ENCODE data around the gene ACAD11. TPM values are rescaled to one million over a fixed set of nuclear protein-coding genes. Genes with fewer than 3 reads are reported as not detected.

Gene ACAD11
- total RNA-seq, 2 experiments from 2014 or later: 18.5 to 23.5 TPM

- Histone ChIP-seq H2AFZ (ENCODE audit: low read length) (no peak overlapping the region), H4K20me1 (ENCODE audit: insufficient read depth, low read length) (no peaks in the 10 kb centered on the region), H3K4me3 (ENCODE audit: low read depth, low read length, poor library complexity, severe bottlenecking) (no peak overlapping the region), H3K27ac (ENCODE audit: low read depth, low read length, poor library complexity, severe bottlenecking) (no peak overlapping the region), H3K79me2 (ENCODE audit: insufficient read depth, low read depth, low read length) (no peaks in the 10 kb centered on the region), H3K4me2 (ENCODE audit: low read length) (no peak overlapping the region), H3K9me2 (ENCODE audit: insufficient read depth, low read length) (no peaks in the 10 kb centered on the region), H3K36me3 (ENCODE audit: insufficient read depth, low read length) (peaks cover 28% of the 10 kb centered on the region), H3K9me3 (ENCODE audit: low read length) (no peaks in the 10 kb centered on the region), H3K4me1 (ENCODE audit: insufficient read depth, low read length, poor library complexity, severe bottlenecking) (no peaks in the 10 kb centered on the region)
- no peak for DNase-seq (ENCODE audit: low spot score)
- no TSS peak for BruUV-seq (replicated peaks)
- TF ChIP-seq, protein P1, sequence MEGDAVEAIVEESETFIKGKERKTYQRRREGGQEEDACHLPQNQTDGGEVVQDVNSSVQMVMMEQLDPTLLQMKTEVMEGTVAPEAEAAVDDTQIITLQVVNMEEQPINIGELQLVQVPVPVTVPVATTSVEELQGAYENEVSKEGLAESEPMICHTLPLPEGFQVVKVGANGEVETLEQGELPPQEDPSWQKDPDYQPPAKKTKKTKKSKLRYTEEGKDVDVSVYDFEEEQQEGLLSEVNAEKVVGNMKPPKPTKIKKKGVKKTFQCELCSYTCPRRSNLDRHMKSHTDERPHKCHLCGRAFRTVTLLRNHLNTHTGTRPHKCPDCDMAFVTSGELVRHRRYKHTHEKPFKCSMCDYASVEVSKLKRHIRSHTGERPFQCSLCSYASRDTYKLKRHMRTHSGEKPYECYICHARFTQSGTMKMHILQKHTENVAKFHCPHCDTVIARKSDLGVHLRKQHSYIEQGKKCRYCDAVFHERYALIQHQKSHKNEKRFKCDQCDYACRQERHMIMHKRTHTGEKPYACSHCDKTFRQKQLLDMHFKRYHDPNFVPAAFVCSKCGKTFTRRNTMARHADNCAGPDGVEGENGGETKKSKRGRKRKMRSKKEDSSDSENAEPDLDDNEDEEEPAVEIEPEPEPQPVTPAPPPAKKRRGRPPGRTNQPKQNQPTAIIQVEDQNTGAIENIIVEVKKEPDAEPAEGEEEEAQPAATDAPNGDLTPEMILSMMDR (conservative IDR thresholded peaks at IDR 0.05; ENCODE audit: low read length): no peak
- no peak for TF ChIP-seq EZH2phosphoT487 (IDR thresholded peaks at IDR 0.05; ENCODE audit: borderline replicate concordance, low read depth, low read length)
- intact Hi-C loops (cut with micrococcal nuclease; ENCODE audit: unreplicated experiment): no loop called here
- ChIA-PET CTCF (ENCODE audit: unreplicated experiment) (no interaction called here), POLR2A (interaction anchor here (0.6 to 1.0 kb wide), 3 partner anchors 9 to 96 kb away, joined by 3 read pairs; no protein-coding TSS in a partner anchor)
These were observed 117.0 kb downstream of the ACAD11 start for GRCh38 chr3:132542577-132542976.

DNA sequence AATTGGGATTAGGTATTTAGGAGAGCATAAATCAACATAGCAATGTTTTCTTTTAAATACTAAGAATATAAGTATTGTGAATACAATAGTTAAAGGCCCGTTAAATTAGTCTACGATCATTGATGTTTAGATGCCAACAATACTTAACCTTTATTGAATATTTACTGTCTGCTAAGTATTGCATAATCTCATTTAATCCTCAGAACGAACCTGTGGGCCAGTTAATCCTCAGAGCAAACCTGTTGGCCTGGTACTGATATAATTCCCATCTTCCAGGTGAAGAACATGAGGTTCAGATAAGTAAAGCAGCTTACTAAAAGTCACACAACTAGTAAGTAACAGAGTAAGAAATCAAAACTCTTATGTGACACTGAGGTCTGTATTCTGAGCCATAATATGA, 119.9 kb downstream of the ACAD11 start:
- H3K9me2 ChIP-seq (ENCODE audit: insufficient read depth, low read length): no peaks in the 10 kb centered on the region
- POLR2A ChIA-PET: no interaction called here
- peaks cover 55% of the 10 kb centered on the region for H3K36me3 ChIP-seq (ENCODE audit: insufficient read depth, low read length)
- no peak for DNase-seq (ENCODE audit: low spot score)
- H2AFZ ChIP-seq (ENCODE audit: low read length): no peak overlapping the region
- no peaks in the 10 kb centered on the region for H3K4me1 ChIP-seq (ENCODE audit: insufficient read depth, low read length, poor library complexity, severe bottlenecking)
- no peak overlapping the region for H3K27ac ChIP-seq (ENCODE audit: low read depth, low read length, poor library complexity, severe bottlenecking)
- no peak overlapping the region for H3K4me2 ChIP-seq (ENCODE audit: low read length)
- CTCF ChIA-PET (ENCODE audit: unreplicated experiment): no interaction called here
- intact Hi-C loops (cut with micrococcal nuclease; ENCODE audit: unreplicated experiment): loop anchor here (10.0 kb wide), 1 partner anchor 185 kb away; no protein-coding TSS in a partner anchor
- H4K20me1 ChIP-seq (ENCODE audit: insufficient read depth, low read length): no peaks in the 10 kb centered on the region; the same call in 1 of the 2 replicates
- BruUV-seq (replicated peaks): no TSS peak
- TF ChIP-seq, protein P1 (conservative IDR thresholded peaks at IDR 0.05; ENCODE audit: low read length): no peak
- H3K4me3 ChIP-seq (ENCODE audit: low read depth, low read length, poor library complexity, severe bottlenecking): no peak overlapping the region
- no peaks in the 10 kb centered on the region for H3K9me3 ChIP-seq (ENCODE audit: low read length)
- H3K79me2 ChIP-seq (ENCODE audit: insufficient read depth, low read depth, low read length): no peaks in the 10 kb centered on the region

DNA sequence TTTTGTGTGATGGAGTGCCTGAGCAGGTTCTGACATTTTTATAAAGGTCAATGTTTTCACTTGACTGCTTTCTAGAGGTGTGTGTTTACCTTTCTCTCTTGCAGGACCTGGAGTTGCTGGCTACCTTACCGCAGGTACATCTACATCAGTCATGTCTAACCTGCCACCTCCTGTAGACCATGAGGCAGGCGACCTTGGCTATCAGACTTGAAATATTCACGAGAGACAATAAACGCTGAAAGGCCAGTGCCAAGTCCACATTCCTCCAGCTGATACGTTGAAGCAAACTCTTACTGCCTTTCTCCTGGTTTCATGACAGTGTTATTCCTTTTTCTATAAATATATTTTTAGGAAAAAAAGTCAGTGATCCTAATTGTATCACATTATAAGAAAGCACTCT, 121.5 kb downstream of the ACAD11 start:
- H3K9me3 ChIP-seq (ENCODE audit: low read length): no peaks in the 10 kb centered on the region
- no peak overlapping the region for H3K4me3 ChIP-seq (ENCODE audit: low read depth, low read length, poor library complexity, severe bottlenecking)
- ChIA-PET POLR2A (interaction anchor here (1.0 kb wide), 1 partner anchor 10 kb away, joined by 3 read pairs; no protein-coding TSS in a partner anchor), CTCF (ENCODE audit: unreplicated experiment) (no interaction called here)
- H4K20me1 ChIP-seq (ENCODE audit: insufficient read depth, low read length): no peaks in the 10 kb centered on the region; the same call in 1 of the 2 replicates
- no peak overlapping the region for H3K27ac ChIP-seq (ENCODE audit: low read depth, low read length, poor library complexity, severe bottlenecking)
- no peaks in the 10 kb centered on the region for H3K4me1 ChIP-seq (ENCODE audit: insufficient read depth, low read length, poor library complexity, severe bottlenecking)
- TF ChIP-seq, protein P1 (conservative IDR thresholded peaks at IDR 0.05; ENCODE audit: low read length): no peak
- TF ChIP-seq EZH2phosphoT487 (IDR thresholded peaks at IDR 0.05; ENCODE audit: borderline replicate concordance, low read depth, low read length): no peak
- H3K79me2 ChIP-seq (ENCODE audit: insufficient read depth, low read depth, low read length): no peaks in the 10 kb centered on the region
- no peak overlapping the region for H3K4me2 ChIP-seq (ENCODE audit: low read length)
- H3K36me3 ChIP-seq (ENCODE audit: insufficient read depth, low read length): peaks cover 69% of the 10 kb centered on the region
- no peak for DNase-seq (ENCODE audit: low spot score)
- BruUV-seq (replicated peaks): no TSS peak
- no peak overlapping the region for H2AFZ ChIP-seq (ENCODE audit: low read length)
- H3K9me2 ChIP-seq (ENCODE audit: insufficient read depth, low read length): no peaks in the 10 kb centered on the region
- intact Hi-C loops (cut with micrococcal nuclease; ENCODE audit: unreplicated experiment): loop anchor here (10.0 kb wide), 1 partner anchor 183 kb away; no protein-coding TSS in a partner anchor

All from OCI-LY7 (cell line).